Activated CD8-positive, alpha-beta memory T cell treated with anti-CD3 and anti-CD28 coated beads for 4 hours (primary cell): ENCODE results near the gene EPB41L4B.

ENCODE experiments used
- DNase-seq, 2 donors: peaks; one replicate each; pipeline ENCODE4 v3.0.0-alpha.2; 2020; ENCODE audit warnings: low read depth in 2 of 2

EPB41L4B gene

DNA sequence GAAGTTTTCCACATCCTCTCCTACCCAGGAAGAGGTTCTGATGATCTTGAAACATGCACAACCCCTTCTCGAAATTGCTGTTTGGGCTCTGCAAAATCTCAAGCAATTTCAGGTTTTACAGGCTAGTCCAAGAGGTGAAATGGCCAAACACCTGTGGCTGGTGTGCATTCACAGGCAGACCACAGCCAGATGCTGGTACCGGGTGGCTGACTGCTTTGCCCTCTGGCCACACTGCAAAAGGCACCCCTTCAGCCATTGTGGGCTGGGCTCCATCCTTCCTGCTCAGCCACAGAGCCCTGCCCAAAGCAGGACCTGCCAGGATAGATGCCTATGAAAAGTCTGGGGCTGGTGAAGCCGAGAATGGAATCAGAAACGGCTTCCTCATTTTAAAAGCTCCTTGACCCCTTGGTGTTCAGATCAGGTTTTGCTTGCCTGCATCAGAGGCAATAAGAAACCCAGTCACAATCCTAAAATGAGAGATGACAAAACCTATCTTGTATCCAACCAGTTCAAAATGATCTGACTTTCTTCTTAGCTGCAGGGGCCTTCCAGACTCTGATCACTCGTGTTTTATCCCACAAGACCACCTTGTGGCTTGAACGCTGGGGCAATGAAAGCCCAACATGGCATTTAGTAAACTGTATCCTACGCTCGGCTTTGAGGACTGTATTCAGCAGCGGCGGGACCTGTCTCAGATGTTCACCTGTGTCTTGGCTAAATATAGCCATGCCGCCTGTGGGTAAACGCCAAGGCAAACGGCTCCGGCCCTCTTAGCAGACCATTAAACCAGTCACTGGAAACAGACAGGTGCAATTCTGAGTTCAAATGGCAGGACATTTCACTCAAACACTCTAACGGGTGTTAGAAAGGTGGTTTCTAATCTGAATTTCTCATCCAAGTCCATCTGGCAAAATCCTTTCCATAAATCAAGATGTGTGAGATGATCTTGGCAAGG, 49.6 kb downstream of the EPB41L4B start:
- DNase-seq: no peak

DNA sequence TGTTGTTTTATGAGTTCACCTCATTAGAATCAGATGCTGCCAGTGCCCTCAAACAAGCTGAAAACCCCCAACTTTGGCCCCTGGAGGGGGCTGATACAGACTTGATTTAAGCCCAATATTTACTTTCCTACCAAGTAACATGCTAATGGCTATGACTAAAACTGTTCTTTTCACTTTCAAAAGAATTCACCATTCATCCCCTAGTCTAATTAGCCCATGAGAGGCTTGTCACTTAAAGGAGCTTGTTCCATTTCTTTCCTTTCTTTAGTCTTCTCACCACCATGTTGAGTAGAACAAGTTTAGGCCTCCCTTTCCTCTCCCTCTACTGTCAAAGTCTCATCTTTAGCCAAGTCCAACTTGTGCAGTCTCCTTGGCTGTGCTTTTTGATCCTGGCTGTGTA, 50.4 kb downstream of the EPB41L4B start:
- DNase-seq: no peak

DNA sequence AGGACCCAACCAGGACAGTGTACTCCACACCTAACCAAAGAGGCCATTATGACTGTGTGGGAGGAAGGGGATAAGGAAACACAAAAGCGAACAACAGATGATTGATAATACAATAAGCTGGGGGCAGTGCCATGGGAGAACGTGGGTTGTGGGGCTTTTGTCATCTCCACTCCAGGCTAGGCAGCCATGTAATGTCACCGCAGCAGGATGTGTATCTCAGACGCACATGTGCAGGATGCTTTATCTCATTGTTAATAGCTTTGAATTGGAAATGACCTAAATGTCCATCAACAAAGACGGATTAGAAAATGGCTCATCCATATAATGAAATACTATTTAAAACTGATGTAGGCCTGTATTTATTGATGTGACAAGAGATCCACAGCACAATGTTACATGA, 51.0 kb downstream of the EPB41L4B start:
- no peak for DNase-seq

DNA sequence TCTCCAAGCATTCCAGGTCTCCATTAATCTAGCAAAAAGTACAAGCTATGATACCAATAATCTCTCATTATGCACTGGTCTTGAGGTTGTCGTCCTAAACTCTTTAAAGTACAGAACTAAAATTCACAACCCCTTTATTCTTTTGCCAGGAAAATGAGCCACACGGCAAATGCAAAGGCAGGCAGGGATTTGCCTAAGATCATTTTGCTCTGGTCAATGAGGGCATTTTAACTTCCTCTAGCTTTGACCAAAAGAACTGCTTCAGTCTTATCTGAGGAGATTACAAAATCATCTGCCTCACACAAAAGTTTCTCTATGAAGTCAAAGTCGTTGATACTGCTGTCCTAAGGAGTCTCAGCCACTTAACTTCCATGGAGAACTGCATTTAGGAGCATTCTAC, 51.8 kb downstream of the EPB41L4B start:
- DNase-seq: no peak

DNA sequence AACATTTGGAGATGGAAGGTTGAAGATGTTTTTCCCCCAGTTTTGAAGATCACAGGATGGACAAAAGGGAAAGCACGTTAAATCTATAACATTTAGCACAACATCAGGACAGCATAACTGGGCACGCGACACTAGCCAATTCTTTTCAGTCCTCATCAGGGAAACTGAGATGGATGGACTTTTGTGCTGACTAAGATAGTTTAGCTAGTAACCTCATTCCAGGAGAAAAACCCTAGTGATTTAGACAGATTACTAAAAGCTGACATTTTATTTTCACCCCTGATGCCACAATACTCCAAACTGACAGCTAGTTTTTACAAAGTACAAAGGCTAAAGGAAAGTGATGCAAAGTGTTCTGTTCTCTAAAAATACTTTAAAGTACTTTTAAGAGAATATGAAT, 53.3 kb downstream of the EPB41L4B start:
- no peak for DNase-seq

DNA sequence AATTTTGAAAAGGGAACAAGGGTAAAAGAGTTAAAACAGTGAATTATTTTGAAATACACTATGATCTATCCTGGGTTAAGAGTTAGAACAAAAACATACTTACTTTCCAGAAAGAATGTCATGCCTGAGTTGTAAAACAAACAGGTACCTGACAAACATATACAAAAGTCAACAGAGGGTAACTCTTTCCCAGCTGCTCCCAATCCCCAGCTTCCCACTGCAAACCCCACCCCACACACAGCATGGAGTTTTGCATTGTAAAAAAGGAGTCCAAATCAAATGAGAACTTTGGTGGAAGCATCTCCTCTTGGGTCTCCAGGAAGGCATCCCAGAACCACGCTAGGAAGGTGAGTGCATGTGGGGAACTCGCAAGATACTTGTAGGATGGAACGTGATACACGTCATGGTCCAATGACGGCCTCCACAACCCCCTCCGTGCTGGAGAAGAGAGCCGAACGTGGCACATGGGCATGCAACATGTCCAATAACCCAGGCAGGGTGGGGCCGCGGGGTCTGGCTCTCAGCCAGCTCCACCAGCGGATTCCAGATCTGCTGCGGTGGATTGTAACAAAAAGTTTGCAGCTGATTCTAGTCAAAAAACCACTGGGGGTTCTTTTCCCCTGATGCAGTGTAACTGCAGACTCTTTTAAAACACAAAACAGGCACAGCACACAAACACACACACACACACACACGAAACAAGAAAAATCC, 55.8 kb downstream of the EPB41L4B start:
- no peak for DNase-seq

DNA sequence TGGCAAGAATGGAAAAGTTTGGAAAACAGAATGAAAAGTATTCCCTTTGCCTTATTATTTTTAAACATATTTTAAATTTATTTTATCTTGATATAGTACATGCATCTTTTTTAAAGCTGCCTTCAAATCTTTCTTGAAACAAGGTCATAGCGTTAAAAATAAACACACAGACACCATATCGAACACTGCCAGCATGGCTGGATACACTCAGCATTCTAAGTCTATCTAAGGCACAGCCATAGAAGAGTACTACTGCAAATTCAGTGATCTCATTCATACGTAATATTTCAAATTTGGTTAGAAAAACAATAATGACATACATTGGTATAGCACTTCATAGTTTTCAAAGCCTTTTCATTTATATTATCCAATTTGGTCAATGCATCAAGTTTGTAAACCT, 57.5 kb downstream of the EPB41L4B start:
- no peak for DNase-seq

DNA sequence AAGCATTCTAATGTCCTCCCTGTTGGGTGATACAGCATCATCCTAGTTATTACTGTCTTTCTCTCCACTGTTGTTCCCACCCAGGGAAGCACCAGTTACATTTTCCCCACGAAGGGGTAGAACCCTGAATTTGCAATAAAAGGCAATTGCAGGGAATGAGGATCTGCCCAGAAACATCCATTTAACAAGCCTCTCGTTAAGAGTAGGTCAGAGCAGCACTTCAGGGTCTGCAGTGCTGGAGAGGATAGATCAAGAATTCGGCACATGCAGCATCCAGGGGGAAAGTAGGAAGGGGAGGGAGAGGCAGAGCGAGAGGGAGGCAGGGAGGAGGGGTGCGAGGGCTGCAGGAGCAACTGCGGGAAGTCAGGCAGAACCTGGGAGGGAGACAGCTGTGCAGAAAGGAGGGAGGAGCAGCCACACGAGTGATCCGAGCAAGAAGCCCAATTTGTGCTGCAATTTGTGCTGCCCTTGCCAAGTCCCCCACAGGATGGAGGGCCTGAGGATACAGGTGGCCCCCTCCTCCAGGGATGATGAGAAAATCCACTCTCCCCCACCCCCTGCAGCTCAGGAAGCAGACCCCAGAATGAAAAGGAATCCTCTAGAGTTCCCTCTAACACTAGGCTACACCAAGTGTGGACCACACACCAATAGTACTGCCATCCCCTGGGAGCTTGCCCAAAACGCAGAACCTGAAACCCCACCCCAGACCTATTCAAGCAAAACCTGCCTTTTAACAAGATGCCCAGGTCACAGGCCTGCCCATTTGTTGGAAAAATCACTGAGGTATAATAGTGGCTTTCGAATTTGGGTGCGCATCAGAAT, 62.2 kb downstream of the EPB41L4B start:
- DNase-seq: no peak

DNA sequence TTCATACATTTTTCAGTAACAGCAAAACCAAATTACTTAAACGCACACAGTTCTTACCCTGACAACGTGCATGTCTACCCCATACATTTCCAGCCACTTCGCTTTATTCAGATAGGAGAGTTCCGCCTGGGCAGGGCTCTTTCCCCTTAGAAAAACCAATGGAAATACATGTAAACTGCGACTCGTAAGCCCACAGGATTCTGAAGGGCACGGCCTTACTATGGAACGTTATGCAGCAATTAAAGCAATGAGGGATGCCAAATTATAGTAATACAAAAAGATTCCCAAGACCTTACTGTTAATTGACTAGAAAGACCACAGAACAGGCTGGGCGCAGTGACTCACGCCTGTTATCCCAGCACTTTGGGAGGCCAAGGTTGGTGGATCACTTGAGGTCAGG, 64.5 kb downstream of the EPB41L4B start:
- DNase-seq: no peak

DNA sequence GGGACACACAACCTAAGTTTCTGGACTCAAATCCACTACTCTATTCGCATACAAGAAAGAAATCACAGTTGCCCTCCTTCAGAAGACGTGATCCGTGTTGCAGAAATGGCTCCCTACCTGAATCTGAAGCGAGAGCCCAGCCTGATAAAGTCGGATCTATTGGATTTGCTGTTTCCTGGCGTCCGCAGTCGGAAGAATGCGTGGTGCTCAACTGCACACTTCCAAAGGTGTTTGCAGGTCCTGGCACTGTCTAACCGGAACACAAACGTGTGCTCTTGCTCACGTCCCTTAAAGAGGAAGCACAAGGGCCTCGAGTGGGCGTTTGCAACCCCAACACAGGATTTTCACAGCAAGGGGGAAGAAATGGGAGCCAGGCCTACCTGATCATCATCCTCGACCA, 65.5 kb downstream of the EPB41L4B start:
- no peak for DNase-seq

DNA sequence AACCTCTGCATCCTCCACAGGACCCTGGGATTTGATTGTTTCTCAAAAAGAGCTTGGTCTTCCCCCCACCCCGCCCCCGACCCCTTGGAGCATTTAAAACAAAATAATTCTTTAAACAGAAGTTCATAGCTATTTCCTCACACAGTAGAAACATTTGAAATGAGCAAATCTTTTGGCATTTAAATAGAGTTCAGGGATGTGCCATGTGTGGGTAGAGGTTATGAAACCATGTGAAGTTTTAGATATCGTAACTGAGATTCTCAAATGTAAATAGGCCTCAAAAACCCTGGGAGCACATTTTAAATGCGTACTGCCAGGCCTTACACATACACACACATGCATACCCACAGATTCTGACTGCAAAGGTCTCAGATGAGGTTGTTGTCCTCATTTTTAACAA, 66.5 kb downstream of the EPB41L4B start:
- no peak for DNase-seq

DNA sequence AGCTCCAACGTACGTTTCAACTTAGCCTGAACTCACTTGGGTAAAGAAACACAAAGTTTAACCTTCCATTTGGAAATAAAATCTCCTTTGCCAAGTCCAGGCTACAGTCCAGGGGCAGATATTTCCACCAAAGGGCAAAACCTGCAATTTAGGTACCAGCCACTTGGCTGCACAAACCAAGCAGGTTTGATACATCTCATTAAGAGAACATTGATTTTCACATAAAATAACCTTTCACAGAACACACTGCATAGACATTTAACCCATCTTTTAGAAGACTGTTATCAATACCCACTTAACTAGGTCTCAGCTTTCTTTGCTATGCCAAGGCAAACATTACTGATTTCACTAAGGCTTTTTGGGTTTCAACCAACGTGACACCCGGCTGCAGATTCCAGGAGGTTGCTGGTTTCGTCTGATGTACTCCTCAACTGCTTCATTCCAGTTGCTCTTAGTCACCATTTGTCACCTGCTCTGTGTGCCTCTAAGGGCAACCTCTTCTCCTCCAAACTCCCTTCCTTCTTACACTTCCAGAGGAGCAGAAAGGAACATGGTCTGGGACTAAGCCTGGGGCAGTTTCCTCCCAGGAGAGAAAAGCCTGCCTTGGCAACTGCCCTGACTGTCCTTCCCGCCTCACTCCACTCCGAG, 67.1 kb downstream of the EPB41L4B start:
- no peak for DNase-seq

DNA sequence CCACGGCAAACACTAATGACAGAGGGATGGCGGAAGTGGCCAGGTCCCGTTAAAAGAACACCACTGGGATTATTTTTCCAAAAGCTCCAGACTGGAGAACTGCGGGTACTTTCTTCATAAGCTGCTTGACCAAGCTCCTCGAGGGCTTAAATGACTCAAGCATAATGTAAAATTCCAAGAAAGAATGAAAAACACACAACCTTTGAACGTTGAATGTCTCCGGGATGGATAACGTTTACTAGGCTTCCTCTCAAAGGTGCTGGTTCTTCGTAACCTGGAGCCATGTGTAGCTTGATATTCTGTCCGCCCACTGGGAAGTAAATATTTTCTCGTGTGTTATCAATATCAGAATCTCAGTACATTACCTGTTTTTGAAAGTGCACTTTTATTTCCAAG, 67.6 kb downstream of the EPB41L4B start:
- DNase-seq: no peak

DNA sequence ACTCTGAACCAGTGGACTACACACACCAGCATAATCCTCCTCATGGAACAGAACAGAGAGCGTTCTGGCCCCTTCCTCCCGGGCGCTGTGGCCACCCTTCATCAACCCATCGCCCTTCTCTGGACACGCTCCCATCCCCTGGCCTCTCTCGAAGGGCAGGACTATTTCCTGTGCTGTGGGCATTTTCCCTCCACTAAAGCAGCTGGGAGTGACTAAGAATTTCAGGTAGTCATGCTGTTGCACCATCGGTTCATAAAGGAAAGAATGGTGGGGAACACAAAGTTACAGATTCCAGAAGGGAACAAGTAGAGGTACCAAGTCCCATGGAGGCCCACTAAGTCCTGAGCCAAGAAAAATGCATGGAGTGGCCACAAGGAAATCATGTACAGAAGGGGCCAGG, 68.6 kb downstream of the EPB41L4B start:
- no peak for DNase-seq

DNA sequence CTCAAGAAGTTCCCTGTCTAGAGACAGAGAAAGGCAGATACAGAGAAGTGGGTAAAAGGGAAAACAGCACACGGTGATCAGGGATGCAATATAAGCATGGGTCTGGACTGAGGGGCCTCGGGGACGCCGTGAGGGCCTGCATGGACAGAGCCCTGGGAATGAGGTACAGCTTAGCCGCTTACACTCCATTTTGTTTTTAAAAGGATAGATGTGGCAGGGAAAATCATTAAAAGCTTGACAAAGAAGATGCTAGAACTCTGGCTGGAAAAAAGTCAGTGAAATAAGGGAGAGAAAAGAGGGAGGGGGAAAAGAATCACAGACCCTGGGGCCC, 69.1 kb downstream of the EPB41L4B start:
- no peak for DNase-seq

DNA sequence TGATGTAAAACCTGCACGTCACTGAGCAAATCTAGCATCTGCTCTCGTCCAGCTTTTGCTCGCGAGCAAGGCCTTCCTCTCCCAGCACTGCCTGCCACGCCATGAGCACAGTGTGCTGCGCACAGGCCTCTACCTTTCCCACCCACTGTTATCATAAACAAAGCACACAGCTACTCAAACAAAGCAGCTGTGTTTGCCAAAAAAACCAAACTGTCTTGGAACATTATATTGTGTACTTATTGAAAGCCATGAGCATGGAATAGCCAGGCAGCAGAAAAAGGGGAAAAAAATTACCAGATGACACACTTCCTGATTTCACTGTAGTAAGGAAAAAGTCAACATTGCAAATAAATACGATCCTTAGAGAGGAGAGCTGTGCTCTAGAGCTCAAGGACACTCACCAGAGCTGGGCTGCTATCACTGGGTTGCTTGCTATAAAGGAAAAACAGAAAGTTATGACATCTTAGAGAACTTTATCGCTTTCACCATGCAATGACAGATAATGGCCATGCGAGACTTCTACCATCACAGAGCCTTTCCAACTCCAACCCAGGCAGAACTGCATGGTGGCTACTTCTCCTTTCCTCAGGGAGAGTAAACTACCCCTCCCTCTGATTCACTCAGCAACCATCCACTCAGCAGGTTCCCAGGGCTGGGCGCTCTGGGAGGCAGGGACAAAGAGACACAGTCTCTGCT, 69.6 kb downstream of the EPB41L4B start:
- no peak for DNase-seq

DNA sequence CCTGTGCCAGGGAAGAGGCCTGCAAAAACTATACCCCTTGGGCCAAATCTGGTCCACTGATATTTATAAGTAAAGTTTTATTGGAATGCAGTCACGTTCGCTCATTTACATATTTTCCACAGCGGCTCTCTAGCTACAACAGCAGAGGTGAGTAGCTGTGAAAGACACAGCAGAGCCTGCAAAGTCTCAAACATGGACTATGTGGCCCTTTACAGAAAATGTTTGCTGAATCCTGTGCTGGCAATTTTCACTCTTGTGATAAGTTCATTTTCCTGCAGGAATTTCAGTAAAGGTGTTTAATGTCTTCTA, 70.1 kb downstream of the EPB41L4B start:
- no peak for DNase-seq

DNA sequence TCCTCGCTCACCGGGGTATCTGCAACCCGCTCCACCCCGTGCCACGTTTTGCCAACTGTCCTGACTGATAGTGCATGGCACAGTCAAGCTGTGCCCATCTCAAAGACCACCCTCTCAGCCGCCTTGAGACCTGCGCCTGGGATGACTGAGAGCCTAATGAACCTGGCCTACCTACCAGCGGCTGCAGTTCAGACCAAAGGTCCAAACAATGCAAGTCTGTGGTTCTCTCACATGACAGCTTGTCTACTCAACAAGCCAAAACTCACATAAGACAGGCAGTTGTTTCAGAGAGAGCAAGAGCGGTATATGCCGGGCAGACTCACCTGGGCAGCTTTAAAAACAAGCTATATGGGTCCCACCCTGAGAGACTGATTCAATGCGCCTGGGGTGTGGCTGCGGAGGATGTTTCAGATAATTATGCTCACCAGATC, 70.5 kb downstream of the EPB41L4B start:
- no peak for DNase-seq

DNA sequence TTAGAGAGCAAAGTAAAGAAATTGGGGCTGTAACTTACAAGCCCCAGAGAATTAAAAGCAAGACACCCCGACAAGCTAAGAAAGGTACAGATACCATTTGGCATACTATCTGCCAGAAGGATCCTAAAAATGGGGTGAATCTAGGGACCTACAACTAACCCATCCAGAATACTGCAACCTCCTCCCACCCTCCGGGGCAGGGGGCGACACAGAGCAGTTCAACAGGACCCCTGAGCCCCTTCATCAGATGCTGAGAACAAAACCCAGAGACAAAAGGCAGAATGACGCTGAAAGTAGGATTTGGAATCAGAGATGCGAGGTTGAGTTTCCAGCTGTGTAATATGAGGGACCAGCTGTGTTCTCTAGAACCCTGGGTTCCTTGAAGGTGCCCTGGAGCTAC, 71.2 kb downstream of the EPB41L4B start:
- DNase-seq: no peak

DNA sequence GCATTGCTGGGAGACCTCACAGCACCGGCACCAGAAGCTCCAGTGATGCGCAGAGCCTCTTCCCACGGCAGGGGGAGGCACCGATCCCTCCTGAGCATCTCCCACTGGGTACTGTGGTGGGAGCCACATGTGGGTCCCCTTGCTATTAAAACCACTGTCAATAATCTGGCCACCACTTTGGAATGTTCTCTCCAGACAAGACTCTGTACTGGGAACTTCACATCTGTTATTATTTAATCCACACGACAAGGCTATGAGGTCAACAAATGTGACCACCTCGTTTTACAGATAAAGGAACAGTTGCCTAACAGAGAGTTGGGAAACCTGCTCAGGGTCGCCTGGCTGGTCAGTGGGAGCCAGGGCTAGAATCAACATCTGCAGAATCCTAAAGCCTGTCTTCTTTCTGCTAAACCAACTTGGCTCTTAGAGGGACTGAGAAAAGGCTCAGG, 72.7 kb downstream of the EPB41L4B start:
- no peak for DNase-seq

DNA sequence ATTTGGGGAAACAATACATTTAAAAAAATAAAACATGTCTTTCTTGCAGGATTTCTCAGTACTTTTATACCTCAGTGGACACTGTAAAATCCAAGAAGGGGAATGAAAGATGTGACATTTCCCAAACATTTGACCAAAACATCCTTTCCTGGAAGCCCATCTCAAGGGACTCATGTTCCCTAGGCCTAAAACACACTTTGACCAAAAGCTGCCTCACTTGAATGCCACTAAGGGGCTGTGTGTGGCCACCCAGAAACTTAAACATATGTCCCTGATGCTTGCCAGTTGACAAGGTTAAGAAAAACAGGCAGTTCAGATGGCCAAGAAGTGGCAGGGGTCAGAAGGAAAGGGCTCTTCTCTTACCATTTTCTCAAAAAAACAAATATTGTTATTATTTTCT, 73.6 kb downstream of the EPB41L4B start:
- no peak for DNase-seq
